IMR-90 (cell line): ENCODE data around the gene LIN52.

ENCODE experiments used
- BHLHE40 ChIP-seq: fragments of 150-350 bp; IDR thresholded peaks from 2 replicates; pipeline ENCODE4 v1.6.1; 2016; ENCODE audit warnings: mild to moderate bottlenecking, low read depth, low read length
- MAZ ChIP-seq: IDR thresholded peaks from 2 replicates; pipeline ENCODE4 v1.6.1; 2012; ENCODE audit warnings: low read depth, mild to moderate bottlenecking, low read length, improper control_type of control experiment, moderate library complexity, borderline replicate concordance
- NFE2L2 ChIP-seq: fragments of 150-350 bp; IDR thresholded peaks from 2 replicates; pipeline ENCODE4 v1.6.1; 2016; ENCODE audit warnings: low read depth, mild to moderate bottlenecking, low read length
- POLR2A ChIP-seq: IDR thresholded peaks from 2 replicates; pipeline ENCODE4 v1.6.1; 2012; ENCODE audit warnings: mild to moderate bottlenecking, low read depth, low read length
- RAD21 ChIP-seq: IDR thresholded peaks from 2 replicates; pipeline ENCODE4 v1.6.1; 2012; ENCODE audit warnings: low read length, improper control_type of control experiment
- SMC3 ChIP-seq: fragments of 150-350 bp; IDR thresholded peaks from 2 replicates; pipeline ENCODE4 v1.6.1; 2016; ENCODE audit warnings: low read depth, mild to moderate bottlenecking, antibody characterized with exemption, low read length, moderate library complexity
- TF ChIP-seq, protein P1 (sequence below): conservative IDR thresholded peaks from 2 replicates; pipeline ENCODE4 v1.5.1; 2012; ENCODE audit warnings: mild to moderate bottlenecking, low read depth, low read length, improper control_type of control experiment
- TF ChIP-seq, protein P2 (sequence below): fragments of 150-350 bp; IDR thresholded peaks from 2 replicates; pipeline ENCODE4 v1.6.1; 2017; ENCODE audit warnings: mild to moderate bottlenecking, antibody characterized with exemption, low read length, low read depth

DNA sequence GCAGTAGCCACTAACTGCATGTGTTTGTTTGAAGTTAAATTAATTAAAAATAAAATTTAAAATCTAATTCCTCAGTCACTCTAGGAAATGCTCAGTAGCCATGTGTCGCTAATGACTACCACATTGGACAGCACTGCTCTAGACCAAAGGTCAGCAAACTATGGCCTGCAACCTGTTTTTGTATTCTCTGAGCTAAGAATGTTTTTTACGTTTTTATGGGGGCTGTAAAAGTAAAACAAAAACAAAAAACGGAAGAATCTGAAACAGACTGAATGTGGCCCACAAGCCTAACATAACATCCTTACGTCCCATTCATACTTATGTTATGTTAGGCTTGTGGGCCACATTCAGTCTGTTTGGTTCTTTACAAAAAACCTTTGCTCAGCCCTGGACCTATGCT is 57.8 kb downstream of the LIN52 start:
- no peak for TF ChIP-seq SMC3
- TF ChIP-seq POLR2A: no peak
- TF ChIP-seq, protein P1, sequence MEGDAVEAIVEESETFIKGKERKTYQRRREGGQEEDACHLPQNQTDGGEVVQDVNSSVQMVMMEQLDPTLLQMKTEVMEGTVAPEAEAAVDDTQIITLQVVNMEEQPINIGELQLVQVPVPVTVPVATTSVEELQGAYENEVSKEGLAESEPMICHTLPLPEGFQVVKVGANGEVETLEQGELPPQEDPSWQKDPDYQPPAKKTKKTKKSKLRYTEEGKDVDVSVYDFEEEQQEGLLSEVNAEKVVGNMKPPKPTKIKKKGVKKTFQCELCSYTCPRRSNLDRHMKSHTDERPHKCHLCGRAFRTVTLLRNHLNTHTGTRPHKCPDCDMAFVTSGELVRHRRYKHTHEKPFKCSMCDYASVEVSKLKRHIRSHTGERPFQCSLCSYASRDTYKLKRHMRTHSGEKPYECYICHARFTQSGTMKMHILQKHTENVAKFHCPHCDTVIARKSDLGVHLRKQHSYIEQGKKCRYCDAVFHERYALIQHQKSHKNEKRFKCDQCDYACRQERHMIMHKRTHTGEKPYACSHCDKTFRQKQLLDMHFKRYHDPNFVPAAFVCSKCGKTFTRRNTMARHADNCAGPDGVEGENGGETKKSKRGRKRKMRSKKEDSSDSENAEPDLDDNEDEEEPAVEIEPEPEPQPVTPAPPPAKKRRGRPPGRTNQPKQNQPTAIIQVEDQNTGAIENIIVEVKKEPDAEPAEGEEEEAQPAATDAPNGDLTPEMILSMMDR: no peak
- no peak for TF ChIP-seq MAZ
- no peak for TF ChIP-seq RAD21
- TF ChIP-seq NFE2L2: no peak
- TF ChIP-seq, protein P2, sequence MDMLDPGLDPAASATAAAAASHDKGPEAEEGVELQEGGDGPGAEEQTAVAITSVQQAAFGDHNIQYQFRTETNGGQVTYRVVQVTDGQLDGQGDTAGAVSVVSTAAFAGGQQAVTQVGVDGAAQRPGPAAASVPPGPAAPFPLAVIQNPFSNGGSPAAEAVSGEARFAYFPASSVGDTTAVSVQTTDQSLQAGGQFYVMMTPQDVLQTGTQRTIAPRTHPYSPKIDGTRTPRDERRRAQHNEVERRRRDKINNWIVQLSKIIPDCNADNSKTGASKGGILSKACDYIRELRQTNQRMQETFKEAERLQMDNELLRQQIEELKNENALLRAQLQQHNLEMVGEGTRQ: no peak
- no peak for TF ChIP-seq BHLHE40
